ENCODE measurements around the gene TREML4.

The TREML4 gene

DNA sequence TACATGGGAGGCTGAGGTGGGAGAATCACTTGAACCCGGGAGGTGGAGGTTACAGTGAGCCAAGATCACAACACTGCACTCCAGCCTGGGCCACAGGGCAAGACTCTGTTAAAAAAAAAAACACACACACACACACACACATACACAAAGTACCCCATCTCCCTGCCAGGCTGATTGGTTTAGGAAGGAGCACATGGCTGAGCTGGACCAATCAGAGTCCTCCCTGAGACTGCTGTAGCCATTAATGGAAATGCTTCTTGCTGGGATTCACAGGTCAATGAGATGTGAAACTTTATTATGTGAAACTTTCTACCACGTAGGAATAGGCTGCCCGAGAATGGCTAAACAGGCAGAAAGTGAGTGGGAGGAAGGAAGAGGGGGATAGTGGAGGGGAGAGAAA is 55.5 kb downstream of the TREML4 start:
- Histone ChIP-seq H3K36me3 (no peaks in the 10 kb centered on the region), H3K27ac (no peak overlapping the region), H3K4me3 (ENCODE audit: low read depth, low read length) (no peak overlapping the region), H3K9me3 (ENCODE audit: severe bottlenecking) (no peaks in the 10 kb centered on the region), H3K27me3 (ENCODE audit: insufficient read depth, low read depth, severe bottlenecking) (peaks cover 10% of the 10 kb centered on the region)
- DNase-seq: no peak
- TF ChIP-seq, protein P1, sequence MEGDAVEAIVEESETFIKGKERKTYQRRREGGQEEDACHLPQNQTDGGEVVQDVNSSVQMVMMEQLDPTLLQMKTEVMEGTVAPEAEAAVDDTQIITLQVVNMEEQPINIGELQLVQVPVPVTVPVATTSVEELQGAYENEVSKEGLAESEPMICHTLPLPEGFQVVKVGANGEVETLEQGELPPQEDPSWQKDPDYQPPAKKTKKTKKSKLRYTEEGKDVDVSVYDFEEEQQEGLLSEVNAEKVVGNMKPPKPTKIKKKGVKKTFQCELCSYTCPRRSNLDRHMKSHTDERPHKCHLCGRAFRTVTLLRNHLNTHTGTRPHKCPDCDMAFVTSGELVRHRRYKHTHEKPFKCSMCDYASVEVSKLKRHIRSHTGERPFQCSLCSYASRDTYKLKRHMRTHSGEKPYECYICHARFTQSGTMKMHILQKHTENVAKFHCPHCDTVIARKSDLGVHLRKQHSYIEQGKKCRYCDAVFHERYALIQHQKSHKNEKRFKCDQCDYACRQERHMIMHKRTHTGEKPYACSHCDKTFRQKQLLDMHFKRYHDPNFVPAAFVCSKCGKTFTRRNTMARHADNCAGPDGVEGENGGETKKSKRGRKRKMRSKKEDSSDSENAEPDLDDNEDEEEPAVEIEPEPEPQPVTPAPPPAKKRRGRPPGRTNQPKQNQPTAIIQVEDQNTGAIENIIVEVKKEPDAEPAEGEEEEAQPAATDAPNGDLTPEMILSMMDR (IDR thresholded peaks at IDR 0.05; ENCODE audit: low read depth, low read length): no peak

DNA sequence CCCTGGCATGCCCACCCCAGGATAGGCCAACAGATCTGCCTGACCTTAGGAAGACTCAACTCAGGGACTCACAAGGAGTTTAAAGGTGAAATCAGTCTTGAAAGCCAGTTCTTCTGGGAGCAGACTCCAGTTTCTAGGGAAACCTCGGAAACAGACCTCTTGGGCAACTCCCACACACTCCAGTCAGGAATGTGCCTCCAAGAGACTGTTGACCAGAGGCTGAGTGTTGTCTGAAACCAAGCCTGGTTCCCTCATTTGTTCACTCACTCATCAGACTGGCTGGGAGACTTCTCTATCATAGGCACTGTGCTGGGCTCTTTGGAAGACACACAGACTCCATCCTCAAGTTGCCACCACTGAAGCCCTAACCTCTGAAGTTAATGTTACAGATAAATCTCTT is 56.6 kb downstream of the TREML4 start:
- Histone ChIP-seq H3K36me3 (no peaks in the 10 kb centered on the region), H3K4me3 (ENCODE audit: low read depth, low read length) (no peak overlapping the region), H3K27me3 (ENCODE audit: insufficient read depth, low read depth, severe bottlenecking) (peaks cover 10% of the 10 kb centered on the region), H3K9me3 (ENCODE audit: severe bottlenecking) (no peaks in the 10 kb centered on the region), H3K27ac (no peak overlapping the region)
- TF ChIP-seq, protein P1 (IDR thresholded peaks at IDR 0.05; ENCODE audit: low read depth, low read length): no peak
- no peak for DNase-seq

DNA sequence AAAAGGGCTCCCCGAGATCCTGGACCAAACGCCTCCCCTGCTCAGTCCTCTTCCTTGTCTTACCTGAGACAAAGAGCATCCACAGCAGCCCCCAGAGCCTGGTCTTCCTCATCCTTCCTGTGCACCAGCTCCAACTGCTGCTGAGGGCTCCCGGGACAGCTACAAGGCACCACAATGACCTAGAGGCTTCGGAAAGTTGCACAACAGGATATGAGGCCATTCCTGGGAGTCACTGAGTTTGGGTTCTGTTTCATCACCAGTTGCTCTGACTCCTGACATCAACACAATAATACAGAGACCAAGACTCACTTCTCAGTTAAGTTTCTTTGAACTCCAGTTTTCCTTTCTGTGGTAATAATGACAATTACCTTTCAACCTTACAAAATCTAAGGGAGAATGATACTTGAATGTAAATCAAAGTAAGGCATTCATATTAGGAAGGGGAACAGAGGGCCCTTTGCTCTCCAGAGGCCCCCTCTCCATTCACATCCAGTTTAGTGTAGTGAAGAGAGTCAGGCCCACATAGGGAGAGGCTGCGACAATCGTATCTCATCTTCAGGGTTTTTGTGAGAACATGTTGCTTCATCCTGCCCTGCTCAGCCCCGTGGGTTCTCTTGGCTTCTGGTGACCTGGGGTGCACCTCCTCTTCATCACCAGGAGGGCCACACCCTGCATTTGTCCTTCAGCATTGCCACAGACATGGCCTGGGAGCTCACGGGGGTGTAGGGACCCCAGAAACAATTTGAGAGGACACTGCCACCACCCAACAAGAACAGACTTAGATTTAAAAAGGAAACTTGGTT is 58.6 kb downstream of the TREML4 start, which contains the start of gene TREM1:
Gene TREM1 (minus strand): TSS at position 139 of the 803 bp plus-strand sequence. CDS start 27 bp downstream, at position 112.
- TF ChIP-seq, protein P1 (IDR thresholded peaks at IDR 0.05; ENCODE audit: low read depth, low read length): no peak
- Histone ChIP-seq H3K9me3 (ENCODE audit: severe bottlenecking) (no peaks in the 10 kb centered on the region), H3K36me3 (no peaks in the 10 kb centered on the region), H3K27me3 (ENCODE audit: insufficient read depth, low read depth, severe bottlenecking) (peaks cover 2% of the 10 kb centered on the region), H3K27ac (no peak within 1 kb of the TSS), H3K4me3 (ENCODE audit: low read depth, low read length) (no peak within 1 kb of the TSS)
- DNase-seq: no peak

DNA sequence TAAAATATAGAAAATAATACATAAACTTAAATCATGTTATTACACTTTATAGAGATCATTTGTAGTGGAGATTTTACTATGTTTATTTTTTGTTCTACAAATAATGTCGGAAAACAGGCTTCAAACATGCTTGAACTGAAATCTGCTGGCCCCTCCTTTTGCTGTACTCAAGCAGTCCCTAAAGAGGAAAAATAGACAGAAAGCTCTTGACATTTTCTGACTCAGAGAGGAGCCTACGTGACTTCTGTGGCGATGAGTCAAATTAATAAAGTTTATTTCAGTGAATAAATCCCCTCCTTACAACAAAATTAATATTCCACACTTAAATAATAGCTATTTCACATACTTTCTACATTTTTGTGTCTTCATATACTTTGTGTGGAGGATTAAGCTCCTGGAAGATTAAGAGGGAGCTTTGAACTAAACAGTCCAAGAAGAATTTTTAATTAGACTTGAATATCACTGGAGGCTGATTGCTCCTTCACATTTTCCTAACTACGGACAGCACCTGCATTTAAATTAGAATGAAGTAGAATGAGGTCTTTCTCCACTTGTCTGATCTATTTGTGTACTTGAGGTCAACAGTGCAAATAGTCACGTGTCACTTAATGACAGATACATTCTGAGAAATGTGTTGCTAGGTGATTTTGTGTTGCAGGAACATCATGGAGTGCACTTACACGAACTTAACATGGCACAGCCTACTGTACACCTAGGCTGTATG is 60.0 kb downstream of the TREML4 start:
- Histone ChIP-seq H3K27me3 (ENCODE audit: insufficient read depth, low read depth, severe bottlenecking) (peaks cover 4% of the 10 kb centered on the region), H3K36me3 (no peaks in the 10 kb centered on the region), H3K27ac (no peak overlapping the region), H3K4me3 (ENCODE audit: low read depth, low read length) (no peak overlapping the region), H3K9me3 (ENCODE audit: severe bottlenecking) (no peaks in the 10 kb centered on the region)
- DNase-seq: no peak
- TF ChIP-seq, protein P1 (IDR thresholded peaks at IDR 0.05; ENCODE audit: low read depth, low read length): no peak

All from WERI-Rb-1 (cell line).